Esophagus muscularis mucosa (tissue), 4 donors: ENCODE measurements around the gene KRT16. TPM values are rescaled to one million over a fixed set of nuclear protein-coding genes. Genes with fewer than 3 reads are reported as not detected.
"Not testable (repeated sequence)": the region's sequence is repeated elsewhere in the genome, so short reads cannot be mapped to it uniquely, and the experiment has no call there.

Experiments
- DNase-seq: peaks from one replicate; pipeline ENCODE4 v3.0.0-alpha.2; 2017; ENCODE audit errors: extremely low spot score
- H3K27ac ChIP-seq, 4 donors: fragments of 200-600 bp; sonication (generic); replicated peaks in 1 of 4; 1 replicate in 3 of 4; 2 replicates in 1 of 4; pipeline ENCODE4 v1.5.1; 2016 to 2019; ENCODE audit warnings: mild to moderate bottlenecking in 1 of 4
- H3K27me3 ChIP-seq, 4 donors: fragments of 200-600 bp; sonication (generic); one replicate each; pipeline versions ENCODE4 v1.5.1 to v1.6.0; 2016 to 2019
- H3K36me3 ChIP-seq, 4 donors: fragments of 200-600 bp; sonication (generic); one replicate each; pipeline ENCODE4 v1.5.1; 2016 to 2019
- H3K4me1 ChIP-seq, 4 donors: fragments of 200-600 bp; sonication (generic); one replicate each; pipeline ENCODE4 v1.5.1; 2016 to 2019
- H3K4me3 ChIP-seq, 4 donors: fragments of 200-600 bp; sonication (generic); 1 replicate in 2 of 4; 2 replicates in 2 of 4; pipeline ENCODE4 v1.5.1; 2016 to 2019; ENCODE audit warnings: mild to moderate bottlenecking in 4 of 4, moderate library complexity in 1 of 4
- H3K9me3 ChIP-seq, 4 donors: fragments of 200-600 bp; sonication (generic); 1 replicate in 3 of 4; 2 replicates in 1 of 4; pipeline ENCODE4 v1.5.1; 2016 to 2019
- EP300 ChIP-seq: sonication (generic); formaldehyde crosslinking; IDR thresholded peaks from one replicate; pipeline ENCODE4 v1.6.1; 2017; ENCODE audit warnings: antibody characterized with exemption
- POLR2A ChIP-seq: fragments of 450-650 bp; IDR thresholded peaks from one replicate; pipeline ENCODE4 v1.6.1; 2017; ENCODE audit warnings: antibody characterized with exemption, moderate library complexity, mild to moderate bottlenecking, low read depth
- POLR2AphosphoS5 ChIP-seq, 2 donors: sonication (generic); formaldehyde crosslinking; IDR thresholded peaks; one replicate each; pipeline ENCODE4 v1.6.1; 2017; ENCODE audit warnings: antibody characterized with exemption in 2 of 2
- WGBS: methylation state at CpG from one replicate; pipeline ENCODE4 v1.1.5; 2018; 5-methylcytosine and 5-hydroxymethylcytosine counted together
- intact Hi-C: fragments of 100-400 bp; cut with DNase I; formaldehyde crosslinking; loops from one replicate; pipeline ENCODE4 v1.15.1; 2023
- total RNA-seq, 4 donors: library from RNA; depleted of rRNA; stranded (reverse); fragments of >200 nt; gene quantifications; one replicate each; pipeline versions ENCODE4 v1.1.0 to v1.2.1, GENCODE V29; 2016
- TF ChIP-seq, protein P1 (sequence below), 3 experiments: fragments of 200-600 bp in 2 of 3; fragments of 450-650 bp in 1 of 3; sonication (generic) in 2 of 3; IDR thresholded peaks; one replicate each; pipeline ENCODE4 v1.5.1; 2017 to 2019; ENCODE audit warnings: antibody characterized with exemption in 3 of 3, mild to moderate bottlenecking in 2 of 3, moderate library complexity in 1 of 3

KRT16 gene
- 1 to 10 TPM in 1 of 4 donors, not detected in 3; 1.7 TPM for total RNA-seq

DNA sequence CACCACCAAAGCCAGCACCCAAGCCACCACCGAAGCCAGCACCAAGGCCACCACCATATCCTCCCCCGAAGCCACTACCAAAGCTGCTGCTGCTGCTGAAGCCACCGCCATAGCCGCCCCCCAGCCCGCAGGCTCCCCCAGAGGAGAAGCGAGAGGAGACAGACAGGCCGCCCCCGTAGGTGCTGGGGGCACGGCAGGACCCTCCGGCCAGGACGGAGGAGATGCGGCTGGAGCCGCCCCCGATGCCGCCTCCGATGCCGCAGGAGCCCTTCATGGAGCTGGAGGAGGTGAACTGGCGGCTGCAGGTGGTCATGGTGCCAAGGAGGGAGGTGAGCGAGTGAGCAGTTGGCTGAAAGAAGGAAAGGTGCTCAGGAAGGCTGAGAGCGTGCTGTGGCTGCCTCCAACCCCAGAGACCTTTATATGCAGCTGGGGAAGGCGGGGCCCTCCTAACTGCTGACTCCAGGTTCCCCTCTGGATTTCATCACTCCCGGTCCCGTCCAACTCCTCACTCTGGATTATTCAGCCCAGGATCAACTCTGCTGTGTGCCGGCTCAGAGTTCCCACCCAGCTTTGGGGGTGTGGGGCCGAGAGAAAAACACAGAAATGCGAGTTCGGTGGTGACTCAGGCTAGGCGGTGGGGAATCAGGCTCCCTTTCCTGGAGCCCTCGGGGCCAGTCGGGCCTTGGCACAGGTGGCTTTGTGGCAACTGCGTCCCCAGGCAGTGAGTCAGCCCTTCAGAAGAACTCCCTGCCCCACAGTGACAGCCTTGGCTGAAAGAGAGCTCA is at the start of gene KRT16:
TSS of gene KRT16 (minus strand) at position 392 of the 785 bp plus-strand sequence. CDS start at position 313, 79 bp downstream.
- H3K4me1 ChIP-seq, intact Hi-C loops, H3K27ac ChIP-seq, DNase-seq, H3K9me3 ChIP-seq, H3K36me3 ChIP-seq, H3K4me3 ChIP-seq: not testable (repeated sequence)
- 85% methylated on average over 15 of the region's 31 CpGs for WGBS
- peaks cover 0 to 73% (median 0%) of the 10 kb centered on the region in 4 donors for H3K27me3 ChIP-seq

GRCh38 chr17:41660221-41660711 is 47.7 kb upstream of the KRT16 start:
- Histone ChIP-seq H3K36me3 (no peaks in the 10 kb centered on the region), H3K4me1 (peaks cover under 1 to 25% (median 16%) of the 10 kb centered on the region in 4 donors), H3K9me3 (no peaks in the 10 kb centered on the region), H3K27ac (no peak overlapping the region), H3K4me3 (no peak overlapping the region), H3K27me3 (no peaks in the 10 kb centered on the region)
- TF ChIP-seq, protein P1, sequence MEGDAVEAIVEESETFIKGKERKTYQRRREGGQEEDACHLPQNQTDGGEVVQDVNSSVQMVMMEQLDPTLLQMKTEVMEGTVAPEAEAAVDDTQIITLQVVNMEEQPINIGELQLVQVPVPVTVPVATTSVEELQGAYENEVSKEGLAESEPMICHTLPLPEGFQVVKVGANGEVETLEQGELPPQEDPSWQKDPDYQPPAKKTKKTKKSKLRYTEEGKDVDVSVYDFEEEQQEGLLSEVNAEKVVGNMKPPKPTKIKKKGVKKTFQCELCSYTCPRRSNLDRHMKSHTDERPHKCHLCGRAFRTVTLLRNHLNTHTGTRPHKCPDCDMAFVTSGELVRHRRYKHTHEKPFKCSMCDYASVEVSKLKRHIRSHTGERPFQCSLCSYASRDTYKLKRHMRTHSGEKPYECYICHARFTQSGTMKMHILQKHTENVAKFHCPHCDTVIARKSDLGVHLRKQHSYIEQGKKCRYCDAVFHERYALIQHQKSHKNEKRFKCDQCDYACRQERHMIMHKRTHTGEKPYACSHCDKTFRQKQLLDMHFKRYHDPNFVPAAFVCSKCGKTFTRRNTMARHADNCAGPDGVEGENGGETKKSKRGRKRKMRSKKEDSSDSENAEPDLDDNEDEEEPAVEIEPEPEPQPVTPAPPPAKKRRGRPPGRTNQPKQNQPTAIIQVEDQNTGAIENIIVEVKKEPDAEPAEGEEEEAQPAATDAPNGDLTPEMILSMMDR (IDR thresholded peaks at IDR 0.05): no peak
- no peak for TF ChIP-seq POLR2A
- no peak for TF ChIP-seq POLR2AphosphoS5 (IDR thresholded peaks at IDR 0.05)
- no peak for TF ChIP-seq EP300
- no peak for DNase-seq
- intact Hi-C loops: loop anchor here (5.0 kb wide), 3 partner anchors 113 to 858 kb away; no protein-coding TSS in a partner anchor
- WGBS: 61% methylated on average over 4 of the region's 8 CpGs

- TF ChIP-seq POLR2AphosphoS5 (IDR thresholded peaks at IDR 0.05) (no peak), EP300 (no peak), POLR2A (no peak)
- TF ChIP-seq, protein P1 (IDR thresholded peaks at IDR 0.05): no peak
- Histone ChIP-seq H3K4me3 (no peak overlapping the region), H3K36me3 (no peaks in the 10 kb centered on the region), H3K27me3 (no peaks in the 10 kb centered on the region), H3K4me1 (peaks cover 0 to 26% (median 19%) of the 10 kb centered on the region in 4 donors), H3K27ac (no peak overlapping the region), H3K9me3 (no peaks in the 10 kb centered on the region)
- no peak for DNase-seq
- intact Hi-C loops: loop anchor here (5.0 kb wide), 3 partner anchors 112 to 857 kb away; no protein-coding TSS in a partner anchor
- 81% methylated on average over 11 of the region's 11 CpGs for WGBS
These were observed 47.1 kb upstream of the KRT16 start for GRCh38 chr17:41659427-41660212.

DNA sequence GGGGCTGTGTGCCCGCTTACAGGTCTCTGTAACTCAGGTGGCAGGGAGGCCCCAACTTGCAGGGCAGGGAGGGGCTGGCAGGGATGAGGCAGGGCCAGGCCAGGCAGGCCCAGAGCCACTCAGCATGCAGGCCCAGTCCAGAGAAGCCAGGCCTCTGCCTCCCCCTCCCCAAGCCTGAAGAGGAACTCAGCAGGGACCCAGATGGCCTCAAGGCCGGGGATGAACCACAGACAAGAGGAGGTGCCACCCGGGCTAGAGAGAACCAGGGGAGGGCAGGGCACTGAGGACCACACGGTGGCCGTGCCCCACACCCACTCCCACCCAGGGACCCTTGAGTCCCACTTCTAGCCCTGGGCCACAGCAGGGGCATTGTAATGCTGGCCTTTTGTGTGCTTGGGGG is 46.3 kb upstream of the KRT16 start:
- TF ChIP-seq POLR2AphosphoS5 (IDR thresholded peaks at IDR 0.05) (no peak), POLR2A (no peak), EP300 (no peak)
- TF ChIP-seq, protein P1 (IDR thresholded peaks at IDR 0.05): no peak
- no peak overlapping the region for H3K27ac ChIP-seq
- intact Hi-C loops: no loop called here
- no peak for DNase-seq
- no peaks in the 10 kb centered on the region for H3K36me3 ChIP-seq
- whole genome bisulfite sequencing: 100% methylated on average over 1 of the region's 5 CpGs
- no peaks in the 10 kb centered on the region for H3K27me3 ChIP-seq
- H3K4me1 ChIP-seq: peaks cover 0 to 33% (median 20%) of the 10 kb centered on the region in 4 donors
- no peaks in the 10 kb centered on the region for H3K9me3 ChIP-seq
- H3K4me3 ChIP-seq: no peak overlapping the region

DNA sequence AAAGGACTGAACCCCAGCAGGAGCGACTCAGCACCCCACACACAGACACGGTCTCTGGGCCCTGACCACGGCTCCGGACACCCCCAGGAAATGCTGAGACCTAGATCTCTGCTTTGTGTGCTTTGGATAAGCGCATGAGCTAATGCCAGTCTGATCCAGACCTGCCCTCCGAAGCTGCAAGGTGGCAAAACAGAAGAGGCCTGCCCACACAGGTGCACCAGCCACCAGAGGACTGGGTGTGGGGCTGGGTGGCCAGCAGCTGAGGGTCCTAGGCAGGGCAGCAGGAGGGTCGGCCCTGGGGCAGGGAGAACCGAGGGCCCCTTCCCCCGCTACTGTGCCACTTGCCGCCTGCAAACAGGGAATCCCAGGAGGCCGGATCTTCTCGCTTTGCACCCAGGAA is 45.4 kb upstream of the KRT16 start:
- WGBS: 97% methylated on average over 10 of the region's 12 CpGs
- no peaks in the 10 kb centered on the region for H3K27me3 ChIP-seq
- H3K27ac ChIP-seq: no peak overlapping the region
- H3K4me1 ChIP-seq: peaks cover 0 to 34% (median 20%) of the 10 kb centered on the region in 4 donors
- intact Hi-C loops: no loop called here
- DNase-seq: no peak
- H3K36me3 ChIP-seq: no peaks in the 10 kb centered on the region
- TF ChIP-seq POLR2AphosphoS5 (IDR thresholded peaks at IDR 0.05) (no peak), EP300 (no peak), POLR2A (no peak)
- TF ChIP-seq, protein P1 (IDR thresholded peaks at IDR 0.05): no peak
- no peak overlapping the region for H3K4me3 ChIP-seq
- no peaks in the 10 kb centered on the region for H3K9me3 ChIP-seq
